GM19238 (cell line): Measurements from ENCODE around the gene CPN1.

ENCODE experiments used
- DNase-seq: peaks from one replicate; pipeline ENCODE4 v3.0.0; 2011; ENCODE audit warnings: low spot score; ENCODE audit not compliant: insufficient read length

CPN1 gene

GRCh38 chr10:99999319-100000108, 82.2 kb downstream of the CPN1 start:
- no peak for DNase-seq

DNA sequence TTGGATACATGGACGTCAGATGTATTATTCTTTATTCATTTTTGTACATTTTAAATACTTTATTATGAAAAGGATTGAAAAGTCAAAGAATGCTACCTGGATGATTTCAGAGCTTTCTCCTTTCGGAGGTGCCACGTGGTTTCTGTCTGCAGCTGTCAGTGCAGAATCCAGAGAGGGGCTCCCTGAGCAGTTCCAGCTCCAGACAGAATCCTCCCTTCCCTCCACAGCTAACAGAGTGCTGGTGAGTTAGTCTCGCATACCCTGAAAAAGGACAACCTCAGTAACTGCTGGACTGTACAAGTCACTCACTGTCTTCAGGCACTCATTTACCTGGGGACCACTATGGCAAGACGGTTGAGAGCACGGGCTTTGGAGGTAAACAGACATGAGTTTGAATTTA, 82.8 kb downstream of the CPN1 start:
- no peak for DNase-seq

GRCh38 chr10:99996671-99997648, 84.7 kb downstream of the CPN1 start:
- DNase-seq = no peak

DNA sequence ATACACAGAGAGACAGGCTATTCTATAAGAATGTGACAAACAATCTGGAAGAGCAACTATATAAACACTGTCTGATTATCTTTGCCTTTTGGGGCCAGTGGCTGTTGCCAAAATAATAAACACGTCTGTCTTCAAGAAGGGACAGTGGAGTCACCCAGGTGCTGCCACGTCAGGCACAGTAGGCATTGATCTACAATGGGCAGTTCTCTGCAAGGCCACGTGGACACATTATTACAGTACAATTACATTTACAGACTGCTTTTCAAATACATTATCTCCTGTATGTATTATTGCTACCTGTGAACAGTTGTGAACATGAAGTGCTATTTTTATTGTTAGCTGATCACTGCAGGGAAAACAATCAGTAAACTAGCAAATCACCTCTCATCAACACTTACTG, 86.0 kb downstream of the CPN1 start:
- DNase-seq = no peak

- DNase-seq = no peak
Observed at GRCh38 chr10:99995269-99995668, 86.4 kb downstream of the CPN1 start.

DNA sequence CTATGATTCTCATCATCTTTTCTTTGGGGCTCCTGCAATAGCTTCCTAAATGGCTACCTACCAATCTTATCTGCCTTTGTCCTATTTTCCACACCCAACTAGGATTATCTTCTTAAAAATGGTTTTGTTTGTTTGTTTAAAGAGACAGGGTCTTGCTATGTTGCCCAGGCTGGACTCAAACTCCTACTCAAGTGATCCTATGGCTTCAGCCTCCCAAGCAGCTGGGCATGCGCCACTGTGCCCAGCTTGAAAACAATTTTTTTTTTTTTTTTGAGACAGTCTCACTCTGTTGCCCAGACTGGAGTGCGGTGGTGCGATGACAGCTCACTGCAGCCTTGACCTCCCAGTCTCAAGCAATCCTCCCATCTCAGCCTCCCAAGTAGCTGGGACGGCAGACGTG, 86.9 kb downstream of the CPN1 start:
- no peak for DNase-seq

GRCh38 chr10:99993701-99994689, 87.7 kb downstream of the CPN1 start:
- peak; percentile 60 for DNase-seq
